ENCODE data around the gene TRNAU1AP. TPM values are rescaled to one million over a fixed set of nuclear protein-coding genes. Genes with fewer than 3 reads are reported as not detected.

The TRNAU1AP gene
- total and polyA plus RNA-seq, 10 of the 15 experiments (the other 5 are each of a cell fraction or from before 2014, with no cell fraction given), result 24.3 to 67.0 (median 31.8) TPM

GRCh38 chr1:28509705-28510272, 43.1 kb upstream of the TRNAU1AP start:
- H4K20me1 ChIP-seq (ENCODE audit: control insufficient read depth, insufficient read depth), result peaks cover 5% of the 10 kb centered on the region
- CTCF ChIA-PET, result interaction anchor here (0.9 to 8.9 kb wide), 7 partner anchors 66 to 275 kb away, joined by 3 to 58 read pairs (median 11); no protein-coding TSS in a partner anchor
- in situ Hi-C loops (cut with MboI), result no loop called here
- TF ChIP-seq IKZF1 (conservative IDR thresholded peaks at IDR 0.05) (no peak), RELA (IDR thresholded peaks at IDR 0.05; ENCODE audit: borderline replicate concordance, partially characterized antibody) (no peak), POLR2AphosphoS2 (IDR thresholded peaks at IDR 0.05; ENCODE audit: low read depth, low read length) (peak; percentile 84; the same call in 1 of the 2 replicates), ZSCAN29 (IDR thresholded peaks at IDR 0.05) (0 out of 2 replicates have a peak, but pooled peaks have one; percentile 31), SMAD5 (IDR thresholded peaks at IDR 0.05; ENCODE audit: low read depth) (peak; percentile 89; the same call in 1 of the 2 replicates), RBBP5 (conservative IDR thresholded peaks at IDR 0.05) (no peak), CEBPB (IDR thresholded peaks at IDR 0.05; ENCODE audit: borderline replicate concordance in 1 of 2, low read depth in 2 of 2, low read length in 2 of 2) (0 out of 4 replicates have a peak, but pooled peaks of 1 of the 2 experiments have one; percentile 4), POLR2A (IDR thresholded peaks at IDR 0.05; ENCODE audit: low read depth, low read length) (peak; percentile 79), SIX5 (IDR thresholded peaks at IDR 0.05; ENCODE audit: low read depth, low read length, severe bottlenecking) (no peak), E4F1 (IDR thresholded peaks at IDR 0.05; ENCODE audit: borderline replicate concordance, partially characterized antibody) (no peak), MTA3 (IDR thresholded peaks at IDR 0.05; ENCODE audit: borderline replicate concordance, low read length) (peak; percentile 29; the same call in 1 of the 2 replicates), CREB1 (IDR thresholded peaks at IDR 0.05; ENCODE audit: low read depth) (peak; percentile 46; the same call in 1 of the 2 replicates), PML (IDR thresholded peaks at IDR 0.05; ENCODE audit: low read length) (peak; percentile 88), WRNIP1 (IDR thresholded peaks at IDR 0.05; ENCODE audit: borderline replicate concordance, low read depth, low read length) (0 out of 2 replicates have a peak, but pooled peaks have one; percentile 40), NKRF (conservative IDR thresholded peaks at IDR 0.05) (no peak), PRDM15 (CRISPR knock-in tag; IDR thresholded peaks at IDR 0.05) (0 out of 2 replicates have a peak, but pooled peaks have one; percentile 4)

More at GRCh38 chr1:28509705-28510272, 43.1 kb upstream of the TRNAU1AP start:
- H3K4me2 ChIP-seq (ENCODE audit: control insufficient read depth, insufficient read depth), result peak overlapping the region; percentile 94
- H3K79me2 ChIP-seq (ENCODE audit: control insufficient read depth, insufficient read depth, low read length), result peaks cover 58% of the 10 kb centered on the region
- FAIRE-seq, result no peak
- peaks cover 10% of the 10 kb centered on the region for H3K4me1 ChIP-seq (ENCODE audit: control insufficient read depth, insufficient read depth, low read length)
- no peak for DNase-seq (ENCODE audit: low read depth, low spot score)
- H3K9ac ChIP-seq (ENCODE audit: control insufficient read depth, insufficient read depth, low read length), result peak overlapping the region; percentile 100
- H2AFZ ChIP-seq (ENCODE audit: control insufficient read depth, low read depth, low read length), result no peak overlapping the region
- ChIA-PET SMC1A (ENCODE audit: uncharacterized antibody, unreplicated experiment) (interaction anchor here (0.6 to 4.0 kb wide), 7 partner anchors 71 to 451 kb away, joined by 3 to 28 read pairs (median 4); no protein-coding TSS in a partner anchor), POLR2A (interaction anchor here (0.5 to 8.7 kb wide), 6 partner anchors 22 to 263 kb away, joined by 3 to 81 read pairs (median 4); no protein-coding TSS in a partner anchor), RAD21 (ENCODE audit: unreplicated experiment) (interaction anchor here (0.5 to 2.8 kb wide), 8 partner anchors 14 to 261 kb away, joined by 3 to 8 read pairs (median 5); partner anchors contain the start of gene GMEB1)
- H3K4me3 ChIP-seq, result peak overlapping the region; percentile 84
- ATAC-seq, result no peak
- no peaks in the 10 kb centered on the region; the same call in 2 of the 3 replicates for H3K9me3 ChIP-seq (replicated peaks; ENCODE audit: control insufficient read depth, insufficient read depth, low read length)
- no TSS peak for BruUV-seq (replicated peaks)
- intact Hi-C loops (cut with micrococcal nuclease; ENCODE audit: unreplicated experiment), result loop anchor here (5.0 kb wide), 1 partner anchor 228 kb away; the partner anchor contains the start of gene YTHDF2
- peaks cover 19 to 33% of the 10 kb centered on the region in 2 experiments for H3K36me3 ChIP-seq (ENCODE audit: control insufficient read depth in 2 of 2, insufficient read depth in 2 of 2, low read length in 1 of 2)
- H3K27ac ChIP-seq (ENCODE audit: control insufficient read depth, insufficient read depth), result peak overlapping the region; percentile 94
- 10% methylated on average over 8 of the region's 8 CpGs for WGBS (ENCODE audit: insufficient coverage, insufficient replicate concordance, low lambda C conversion rate, missing lambda C conversion rate)
- no peaks in the 10 kb centered on the region for H3K27me3 ChIP-seq (replicated peaks in 1 of 2; ENCODE audit: control insufficient read depth in 2 of 2, insufficient read depth in 2 of 2, low read length in 1 of 2)

Measured in GM12878 (cell line).